ENCODE results near the gene JUND.

DNA sequence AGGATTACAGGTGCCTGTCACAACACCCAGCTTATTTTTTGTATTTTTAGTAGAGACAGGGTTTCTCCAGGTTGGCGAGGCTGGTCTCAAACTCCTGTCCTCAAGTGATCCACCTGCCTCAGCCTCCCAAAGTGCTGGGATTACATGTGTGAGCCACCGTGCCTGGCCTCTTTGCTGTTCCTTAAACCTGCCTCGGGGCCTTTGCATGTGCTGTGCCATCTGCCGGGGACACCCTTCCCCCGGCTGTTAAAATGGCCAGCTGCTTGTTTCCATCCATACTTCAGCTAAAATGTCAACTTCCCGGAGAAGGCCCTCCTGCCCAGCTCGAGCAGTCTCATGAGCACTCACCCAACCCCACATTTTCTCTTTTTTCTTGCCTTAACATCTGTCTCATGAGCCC is 36.1 kb downstream of the JUND start:
- TF ChIP-seq POLR2A (IDR thresholded peaks at IDR 0.05) = no peak
- no peak for TF ChIP-seq CTCF (IDR thresholded peaks at IDR 0.05)

All from stomach (tissue), 4 donors.